ENCODE results near the gene CSTPP1.
"Not testable (repeated sequence)": the region's sequence is repeated elsewhere in the genome, so short reads cannot be mapped to it uniquely, and the experiment has no call there.

CSTPP1 gene

DNA sequence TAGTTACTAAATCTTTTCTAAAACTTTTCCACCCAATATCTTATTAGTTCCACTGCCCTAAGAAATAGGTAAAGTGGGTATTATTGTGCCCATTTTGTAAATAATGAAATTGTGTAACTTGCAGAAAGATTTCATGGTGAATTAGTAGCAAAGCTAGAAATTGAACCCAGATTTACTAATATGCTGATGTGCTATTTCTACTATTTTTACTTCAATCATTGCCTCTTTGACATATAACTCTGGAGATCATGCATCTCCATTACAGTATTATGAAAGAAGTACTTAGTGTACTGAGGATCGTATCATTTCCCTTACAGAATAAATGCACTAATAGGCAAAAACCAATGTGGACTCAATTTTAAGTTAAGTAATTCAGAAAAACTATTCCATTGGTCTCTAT lies 119.0 kb downstream of the CSTPP1 start:
- no peak for DNase-seq

DNA sequence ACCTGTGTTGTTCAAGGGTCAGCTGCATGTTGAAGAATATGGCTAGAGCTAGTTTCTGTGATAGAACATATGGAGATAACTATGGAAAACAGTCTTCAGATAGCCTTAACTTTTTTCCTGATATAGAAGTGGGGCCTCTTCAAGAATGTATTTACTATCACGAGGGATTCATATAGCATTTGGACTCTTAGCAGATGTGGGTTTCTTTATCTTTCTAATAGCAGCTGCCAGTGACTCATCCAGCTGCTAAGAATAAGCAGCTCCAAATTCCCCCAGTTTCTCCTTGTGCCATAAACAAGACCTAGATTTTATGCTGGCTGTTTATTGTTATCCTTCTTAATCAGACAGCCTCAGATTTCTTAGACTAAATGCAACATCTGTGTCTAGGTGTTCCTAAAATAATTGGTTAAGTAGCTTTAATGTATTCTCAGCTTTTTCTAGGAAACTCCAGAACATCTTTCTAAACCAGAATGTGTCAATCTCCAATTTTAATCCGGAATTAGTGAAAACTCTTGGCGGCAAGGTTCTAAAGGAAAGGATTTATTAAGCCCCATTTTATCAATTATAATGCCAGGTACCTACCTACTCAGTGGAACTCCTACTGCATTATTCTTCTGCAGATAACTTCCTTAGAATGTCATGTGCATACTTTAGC lies 119.8 kb downstream of the CSTPP1 start:
- DNase-seq: no peak

DNA sequence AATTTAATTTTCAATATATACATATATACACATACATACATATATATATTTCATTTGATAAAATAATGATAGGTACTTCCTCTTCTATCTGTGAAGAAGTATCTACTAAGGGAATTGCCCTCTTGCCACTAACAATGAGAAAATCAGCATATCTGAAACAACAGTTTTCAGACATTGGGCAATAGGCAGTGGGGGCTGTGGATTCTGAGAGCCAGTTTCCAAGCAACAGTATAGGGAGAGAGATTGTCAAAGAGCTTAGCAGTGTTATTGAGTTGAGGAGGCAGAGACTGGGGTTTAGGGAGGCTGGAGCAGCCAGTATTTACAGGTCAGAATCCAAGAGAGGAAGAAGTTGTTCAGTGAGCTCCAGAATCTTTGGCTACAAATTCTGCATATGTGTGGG lies 120.8 kb downstream of the CSTPP1 start:
- no peak for DNase-seq

DNA sequence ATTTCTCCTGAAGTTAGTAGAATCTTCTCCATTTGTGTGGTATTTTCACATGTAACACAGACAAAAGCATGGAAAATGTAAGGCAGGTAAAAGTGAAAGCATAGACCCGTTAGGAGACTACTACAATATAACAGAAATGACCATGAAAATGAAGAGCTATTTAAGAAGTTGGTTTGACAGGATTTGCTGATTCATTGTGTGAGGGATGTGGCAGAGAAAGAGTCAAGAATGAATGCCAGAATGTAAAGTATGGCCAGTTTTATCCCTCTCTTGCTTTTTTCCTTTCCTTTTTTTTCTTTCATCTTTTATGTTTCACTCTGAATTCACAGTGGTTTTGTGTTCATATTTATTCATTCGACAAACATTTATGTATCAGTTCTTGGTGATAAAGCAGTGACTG lies 124.2 kb downstream of the CSTPP1 start:
- DNase-seq: no peak

DNA sequence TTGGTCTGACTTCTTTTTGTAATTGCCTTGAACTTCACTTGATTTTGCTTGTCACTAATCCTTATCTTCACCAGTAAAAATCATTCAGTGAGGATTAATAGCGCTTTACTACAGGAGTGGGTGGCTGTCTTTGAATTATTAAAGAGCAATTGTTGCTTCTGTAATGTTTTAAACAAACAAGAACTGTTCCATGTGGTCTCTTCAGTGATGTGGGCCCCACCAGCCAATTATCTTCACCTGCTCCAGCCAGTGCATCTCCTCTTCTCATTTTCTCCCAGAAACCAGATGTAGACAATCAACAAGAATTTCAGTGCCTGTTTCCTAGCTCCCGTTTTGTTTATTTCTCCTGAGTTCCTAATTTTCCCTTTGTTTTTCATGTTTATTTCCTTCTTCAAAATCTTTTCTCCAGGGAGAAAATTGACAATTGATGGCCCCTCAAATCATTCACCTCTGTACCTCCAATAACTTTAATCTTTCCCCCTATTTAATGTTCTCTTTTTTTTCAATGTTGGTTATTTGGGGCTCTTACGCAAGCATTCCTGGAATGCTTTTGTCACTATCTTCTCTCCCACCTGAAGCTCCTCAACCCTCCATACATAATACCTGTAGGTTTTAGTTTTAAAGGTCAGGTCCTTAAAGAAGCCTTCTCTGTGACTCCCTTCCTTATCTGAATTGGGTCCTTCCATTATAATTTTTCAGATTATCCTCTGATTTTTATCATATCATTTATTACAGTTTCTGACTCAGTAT lies 125.0 kb downstream of the CSTPP1 start:
- DNase-seq: no peak

DNA sequence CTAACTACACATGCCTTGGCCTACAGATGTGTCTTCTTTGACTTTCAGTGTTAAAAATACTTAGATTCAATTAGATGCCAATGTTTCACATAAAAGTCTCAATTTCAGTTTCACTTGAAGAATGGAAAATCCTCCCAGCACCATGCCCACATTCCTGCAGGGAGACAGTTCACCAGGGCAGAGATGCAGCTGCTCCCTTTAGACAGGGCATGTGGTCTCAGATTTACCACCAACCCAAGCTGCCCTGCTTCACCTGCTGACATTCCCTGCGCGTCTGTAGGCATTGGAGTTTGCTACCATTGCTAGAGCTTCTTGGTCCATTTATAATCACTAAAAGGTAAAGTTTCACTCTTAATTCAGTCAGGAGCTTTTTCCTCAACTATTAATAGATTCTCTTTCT lies 126.2 kb downstream of the CSTPP1 start:
- DNase-seq: no peak

DNA sequence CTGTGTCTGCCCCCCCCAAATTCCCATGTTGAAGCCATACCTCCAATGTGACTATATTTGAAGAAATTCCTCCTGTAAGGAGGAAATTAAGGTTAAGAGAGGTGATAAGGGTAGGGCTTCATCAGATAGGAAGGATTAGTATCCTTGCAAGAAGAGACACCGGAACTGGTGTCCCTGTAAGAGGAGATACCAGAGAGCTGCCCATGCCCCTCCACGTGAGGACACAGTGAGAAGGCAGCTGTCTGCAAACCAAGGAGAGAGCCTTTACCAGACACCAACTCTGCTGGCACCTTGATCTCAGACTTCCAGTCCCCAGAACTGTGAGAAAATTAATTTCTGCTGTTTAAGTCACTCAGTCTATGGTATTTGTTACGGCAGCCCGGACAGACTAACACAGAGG lies 130.8 kb downstream of the CSTPP1 start:
- no peak for DNase-seq

DNA sequence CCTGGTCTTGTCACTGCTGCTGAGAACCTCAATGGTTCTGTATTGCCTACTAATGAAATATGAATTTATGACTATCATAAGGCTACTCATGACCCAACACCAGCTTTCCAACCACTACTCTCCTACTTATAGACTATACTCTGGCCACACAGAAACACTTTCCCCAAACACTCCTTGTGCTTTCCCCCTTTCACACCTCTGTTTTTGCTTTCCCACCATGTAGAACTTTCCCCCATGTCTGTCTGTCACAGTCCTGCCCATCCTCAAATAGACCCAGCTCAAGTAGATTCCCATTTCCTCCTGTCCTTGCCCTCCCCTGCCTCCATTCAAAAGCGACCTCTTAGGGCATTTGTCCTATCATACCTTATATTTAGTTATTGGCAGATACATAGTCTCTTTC lies 134.2 kb downstream of the CSTPP1 start:
- DNase-seq: no peak

DNA sequence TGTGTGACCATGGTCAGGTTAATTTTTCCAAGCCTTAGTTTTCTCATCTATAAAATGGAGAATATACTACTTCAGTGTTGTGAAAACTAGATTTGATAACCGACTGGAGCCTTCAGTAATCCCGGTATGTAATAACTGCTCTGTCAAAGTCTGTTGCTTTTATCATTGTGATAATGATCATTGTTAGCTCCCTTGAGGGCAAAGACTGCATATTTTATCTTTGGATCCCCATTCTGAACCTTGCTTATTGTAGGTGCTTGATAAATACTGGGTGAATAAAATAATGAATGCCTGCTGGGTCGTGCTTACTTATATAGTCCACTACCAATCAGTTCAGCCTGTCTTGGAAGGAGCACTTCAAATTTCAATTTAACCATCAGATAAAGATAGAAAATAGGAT lies 134.8 kb downstream of the CSTPP1 start:
- no peak for DNase-seq

DNA sequence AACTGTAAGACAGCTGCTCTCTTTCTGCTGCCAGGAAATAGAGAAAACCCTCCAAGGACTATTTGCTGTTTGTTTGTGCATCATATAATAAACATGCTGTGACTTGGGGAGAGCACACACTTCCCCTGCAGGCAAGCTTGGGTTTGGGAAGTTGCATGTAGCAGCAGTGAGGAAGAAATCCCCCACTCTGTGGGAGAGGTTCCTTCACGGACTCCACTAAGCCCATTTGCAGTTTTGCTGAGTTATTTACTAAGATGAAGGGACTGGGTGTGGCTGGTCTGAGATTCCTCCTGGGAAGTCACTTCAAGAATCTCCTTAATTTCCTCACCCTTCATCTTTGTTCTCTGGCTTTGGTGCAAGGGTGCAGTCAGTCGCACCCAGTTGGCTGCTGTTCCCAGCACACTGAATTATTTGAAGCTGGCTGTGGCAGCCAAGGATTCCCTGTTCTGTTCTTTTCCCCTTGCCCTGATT lies 135.3 kb downstream of the CSTPP1 start:
- DNase-seq: no peak

DNA sequence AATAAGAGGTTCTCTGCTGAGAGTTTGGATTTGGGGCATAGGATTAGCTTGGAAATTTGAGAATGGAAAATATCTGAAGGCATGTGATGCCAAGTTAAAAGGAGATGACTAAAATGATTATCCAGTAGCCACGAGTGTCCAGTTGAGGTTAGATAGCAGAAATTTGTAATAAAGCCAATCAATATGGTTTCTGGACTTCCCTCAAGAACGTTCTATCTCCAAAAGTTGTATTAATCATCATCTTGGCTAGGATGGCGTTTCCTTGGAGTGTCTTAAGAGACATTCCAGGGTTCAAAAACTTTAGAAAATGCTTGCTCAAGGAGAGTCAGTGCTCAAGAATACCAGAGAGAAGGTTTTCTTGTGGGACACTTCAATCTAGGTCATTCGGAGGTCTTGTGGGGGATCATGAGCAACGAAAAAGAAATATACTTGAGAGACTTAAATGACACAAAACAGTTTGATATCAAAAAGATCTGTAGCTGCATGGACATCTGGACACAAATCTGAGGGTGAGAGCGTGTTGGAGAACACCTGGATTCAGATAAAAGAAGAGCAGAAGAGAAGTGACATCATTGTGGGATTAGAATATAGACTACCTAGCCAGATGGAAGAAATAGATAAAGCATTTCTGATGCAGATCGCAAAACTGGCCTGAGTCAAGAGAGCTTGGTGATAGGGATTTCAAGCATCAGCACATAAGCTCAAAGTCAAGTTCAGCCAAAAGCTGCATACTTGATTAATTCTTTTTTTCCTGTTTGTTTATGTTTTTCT lies 142.4 kb downstream of the CSTPP1 start:
- DNase-seq: no peak

DNA sequence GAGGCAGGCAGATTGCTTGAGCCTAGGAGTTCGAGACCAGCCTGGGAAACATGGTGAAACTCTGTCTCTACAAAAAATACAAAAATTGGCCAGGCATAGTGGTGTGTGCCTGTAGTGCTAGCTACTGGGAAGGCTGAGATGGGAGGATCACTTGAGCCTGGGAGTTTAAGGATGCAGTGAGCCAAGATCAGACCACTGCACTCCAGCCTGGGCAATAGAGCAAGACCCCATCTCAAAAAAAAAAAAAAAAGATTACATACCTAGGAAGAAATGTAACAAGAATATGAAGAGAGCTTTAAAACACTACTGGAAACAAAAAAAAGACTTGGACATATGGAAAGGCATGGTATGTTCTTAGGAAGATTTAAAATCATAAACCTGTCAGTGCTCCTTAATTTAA lies 144.2 kb downstream of the CSTPP1 start:
- DNase-seq: not testable (repeated sequence)

DNA sequence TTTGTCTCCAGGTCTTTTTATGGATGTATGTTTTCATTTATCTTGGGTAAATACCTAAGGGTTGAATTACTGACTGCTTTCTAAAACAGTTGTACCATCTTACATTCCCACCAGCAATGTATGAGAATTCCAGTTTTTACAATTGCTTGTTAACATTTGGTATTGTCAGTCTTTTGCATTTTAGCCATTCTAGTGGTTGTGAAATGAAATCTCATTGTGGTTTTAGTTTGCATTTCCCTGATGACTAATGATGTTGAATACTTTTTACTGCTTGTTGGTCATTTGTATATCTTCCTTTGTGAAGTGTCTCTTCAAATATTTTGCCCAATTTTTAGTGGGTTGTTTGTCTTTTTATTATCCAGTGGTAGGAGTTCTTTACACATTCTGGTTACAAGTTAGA lies 147.4 kb downstream of the CSTPP1 start:
- DNase-seq: no peak

DNA sequence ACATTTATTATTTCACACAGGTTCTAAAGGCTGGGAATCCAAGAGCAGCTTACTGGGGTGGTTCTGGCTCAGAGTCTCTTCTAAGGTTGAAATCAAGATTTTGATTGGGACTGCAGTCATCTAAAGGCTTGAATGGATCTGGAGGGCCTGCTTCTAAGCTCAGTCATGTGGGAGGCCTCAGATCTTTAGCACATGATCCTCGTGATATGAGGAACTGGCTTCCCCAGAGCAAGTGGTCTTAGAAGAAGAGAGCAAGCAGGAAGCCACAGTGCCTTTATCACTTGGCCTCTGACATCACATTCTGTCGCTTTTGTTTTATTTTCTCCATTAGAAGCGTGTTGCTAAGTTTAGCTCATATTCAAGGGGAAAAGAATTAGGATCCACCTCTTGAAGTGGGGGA lies 151.2 kb downstream of the CSTPP1 start:
- DNase-seq: no peak

DNA sequence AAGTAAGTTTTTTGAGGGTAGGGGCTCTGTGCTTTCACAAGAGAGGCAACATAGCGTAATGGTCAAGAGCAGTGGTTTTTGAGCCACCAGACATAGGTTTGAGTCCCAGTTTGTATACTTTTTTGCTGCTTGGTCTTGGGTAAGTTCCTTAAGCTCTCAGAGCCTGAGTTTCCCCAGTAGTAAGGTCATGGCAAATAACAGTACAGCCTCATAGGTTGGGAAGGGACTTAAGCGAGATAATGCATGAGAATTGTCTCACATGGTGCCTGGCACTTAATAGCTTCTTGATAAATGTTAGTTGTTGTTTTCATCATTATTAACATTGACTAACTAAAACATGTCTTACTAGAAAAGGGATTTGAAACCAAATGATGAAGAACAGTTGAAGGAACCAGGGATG lies 157.0 kb downstream of the CSTPP1 start:
- no peak for DNase-seq

DNA sequence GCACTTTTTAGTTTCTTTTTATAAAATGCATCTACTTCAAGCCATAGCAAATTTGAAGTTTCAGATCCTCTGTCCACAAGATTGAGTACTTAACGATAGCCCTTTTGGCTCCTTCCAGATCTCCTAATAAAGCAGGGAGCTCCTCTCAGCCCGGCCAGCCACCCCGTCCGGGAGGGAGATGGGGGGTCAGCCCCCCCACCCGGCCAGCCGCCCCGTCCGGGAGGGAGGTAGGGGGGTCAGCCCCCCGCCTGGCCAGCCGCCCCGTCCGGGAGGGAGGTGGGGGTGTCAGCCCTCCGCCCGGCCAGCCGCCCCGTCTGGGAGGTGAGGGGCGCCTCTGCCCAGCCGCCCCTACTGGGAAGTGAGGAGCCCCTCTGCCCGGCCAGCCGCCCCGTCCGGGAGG lies 160.3 kb downstream of the CSTPP1 start:
- DNase-seq: not testable (repeated sequence)

DNA sequence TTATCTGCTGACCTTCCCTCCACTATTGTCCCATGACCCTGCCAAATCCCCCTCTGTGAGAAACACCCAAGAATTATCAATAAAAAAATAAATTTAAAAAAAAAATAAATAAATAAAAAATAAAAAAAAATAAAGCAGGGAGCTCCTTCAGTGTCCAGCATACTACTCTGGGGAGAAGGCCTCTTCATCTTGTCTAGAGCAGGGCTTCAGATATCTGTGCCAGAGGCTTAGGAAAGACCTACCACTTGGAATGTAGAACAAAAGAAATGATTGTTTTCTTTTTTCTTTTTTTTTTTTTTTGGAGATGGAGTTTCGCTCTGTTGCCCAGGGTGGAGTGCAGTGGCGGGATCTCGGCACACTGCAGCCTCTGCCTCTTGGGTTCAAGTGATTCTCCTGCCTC lies 161.7 kb downstream of the CSTPP1 start:
- DNase-seq: not testable (repeated sequence)

DNA sequence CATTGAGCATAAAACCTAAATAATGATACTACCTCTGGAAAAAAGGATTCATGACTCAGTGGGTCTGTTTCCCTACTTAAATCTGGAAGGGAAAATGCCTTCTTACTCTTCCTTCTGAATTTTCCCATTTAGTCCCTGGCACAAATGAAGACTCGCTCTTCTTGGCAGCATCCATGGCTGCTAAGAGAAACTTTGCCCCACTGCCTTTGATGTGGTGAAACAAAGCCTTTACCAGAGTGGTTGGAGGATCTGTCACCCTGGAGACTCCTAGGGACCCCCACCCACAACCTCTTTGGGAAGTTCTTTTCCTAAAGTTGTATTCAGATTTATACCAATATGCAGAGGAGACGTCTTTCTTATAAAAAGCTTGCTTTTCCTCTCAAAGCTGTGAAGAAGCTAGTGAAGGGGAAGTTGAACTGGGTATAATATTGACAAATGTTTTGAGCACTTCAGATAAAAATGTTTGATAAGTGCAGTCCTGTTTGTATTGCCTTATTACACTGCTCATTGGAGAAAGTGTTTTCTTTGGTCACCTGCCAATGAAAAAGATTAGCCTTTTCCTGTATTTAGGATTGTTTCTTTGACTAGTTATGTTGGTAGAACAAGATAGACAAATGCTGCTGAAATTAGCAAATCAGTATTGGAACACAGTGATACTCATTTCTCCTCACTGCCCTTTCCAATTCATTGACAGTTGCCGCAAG lies 162.8 kb downstream of the CSTPP1 start:
- no peak for DNase-seq

DNA sequence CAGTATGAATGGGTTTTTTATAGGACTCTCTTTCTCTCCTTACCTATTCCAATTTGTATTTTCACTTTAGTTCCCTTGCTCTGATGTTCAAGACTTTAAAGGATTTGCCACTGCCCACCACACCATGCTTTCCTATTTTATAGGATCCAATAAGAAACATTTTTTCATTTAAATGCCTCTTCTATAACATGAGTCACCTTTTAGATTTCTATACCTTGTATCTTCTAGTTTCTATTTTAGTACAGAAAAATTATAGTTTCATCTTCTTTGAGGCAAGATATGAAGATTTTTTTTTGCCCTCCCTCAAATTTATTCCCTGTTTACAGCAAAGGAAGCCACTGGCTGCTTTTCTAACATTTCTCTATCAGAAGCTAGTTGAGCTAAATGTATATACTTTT lies 163.4 kb downstream of the CSTPP1 start:
- no peak for DNase-seq

DNA sequence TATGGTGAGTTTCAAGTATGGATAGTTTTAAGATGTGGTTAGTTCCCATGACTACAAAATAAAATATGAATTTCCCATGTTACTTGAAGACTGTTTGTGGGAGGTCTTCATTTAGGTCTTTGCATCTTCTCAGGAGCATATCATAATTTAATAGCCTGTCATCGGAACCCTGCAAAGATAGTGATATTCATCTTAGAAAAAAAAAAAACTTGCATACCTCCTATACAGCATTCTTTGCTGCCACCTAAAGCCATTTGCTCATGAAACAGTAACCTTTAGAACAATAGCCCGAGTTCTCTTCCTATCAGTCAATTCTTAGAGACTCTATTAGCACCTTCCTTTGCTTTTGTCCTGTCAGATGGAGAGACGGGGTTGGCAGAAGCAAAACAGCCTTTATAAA lies 164.8 kb downstream of the CSTPP1 start:
- DNase-seq: no peak

DNA sequence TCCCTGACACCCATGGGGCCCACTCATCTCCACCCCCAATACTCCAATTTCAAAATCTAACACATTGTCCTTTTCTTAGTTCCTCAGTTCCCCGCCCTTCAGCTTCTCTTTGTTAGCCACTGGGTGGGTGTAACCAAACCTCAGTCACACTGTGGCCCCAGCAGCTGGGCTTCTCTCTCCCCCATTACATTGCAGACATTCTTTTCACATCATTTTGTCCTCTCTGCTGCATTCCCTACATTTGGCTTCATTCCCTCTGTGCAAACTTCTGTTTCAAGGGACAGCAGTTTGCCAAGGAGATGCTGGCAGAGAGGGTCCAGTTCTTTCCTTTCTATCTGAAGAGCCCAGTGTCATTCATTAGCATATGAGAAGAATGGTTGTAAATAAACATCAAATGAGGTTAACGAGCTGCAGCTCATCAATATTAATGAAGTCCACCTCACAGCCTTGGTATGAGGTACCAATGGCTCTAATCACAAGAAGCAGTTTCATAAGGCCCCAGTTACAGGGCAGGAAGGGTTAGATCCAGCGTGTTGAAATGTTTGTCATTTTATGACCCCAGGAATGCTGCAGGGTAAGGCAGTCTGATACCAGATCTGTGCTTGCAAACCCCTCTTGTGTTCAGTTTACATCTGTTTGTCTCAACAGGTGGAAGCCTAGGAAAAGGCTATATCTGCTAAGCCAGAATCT lies 167.8 kb downstream of the CSTPP1 start:
- DNase-seq: no peak

DNA sequence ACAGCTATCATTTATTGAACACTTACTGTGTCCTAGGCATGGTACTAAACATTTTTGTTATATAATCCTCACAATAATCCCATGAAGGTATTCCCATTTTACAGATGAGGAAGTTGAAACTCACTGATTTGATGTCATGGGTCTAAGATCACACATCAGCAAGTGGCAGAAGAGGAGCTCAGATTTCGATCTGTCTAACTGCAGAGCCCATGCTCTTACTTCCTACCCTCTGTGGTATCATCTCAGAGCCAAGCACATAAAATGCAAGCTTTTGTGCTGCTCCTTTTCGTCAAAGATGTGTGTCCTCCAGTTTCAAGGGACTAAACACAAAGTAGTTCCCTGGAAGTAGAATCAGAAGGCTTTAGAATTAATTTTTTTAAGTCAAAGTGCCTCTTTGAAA lies 169.0 kb downstream of the CSTPP1 start:
- DNase-seq: no peak

DNA sequence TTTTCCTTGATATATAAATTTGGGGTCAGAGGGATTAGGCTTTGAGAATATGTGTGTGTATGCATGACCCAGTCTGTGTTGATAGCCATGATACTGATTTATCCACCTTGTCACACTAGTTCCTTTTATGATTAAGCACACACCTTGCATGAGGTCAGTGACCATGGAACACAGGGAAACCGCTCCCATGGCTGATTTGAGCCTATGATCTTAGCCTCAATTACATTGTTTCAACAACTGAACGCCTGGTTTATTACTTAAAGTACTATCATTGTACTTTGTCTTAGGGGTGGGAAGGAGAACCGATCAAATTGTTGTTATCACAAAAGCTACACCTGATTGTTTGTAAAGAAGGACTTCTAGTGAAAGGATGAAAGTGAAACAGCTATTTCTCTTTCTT lies 169.4 kb downstream of the CSTPP1 start:
- DNase-seq: no peak

All from activated gamma-delta T cell treated with Interleukin-2 at 50 U/mL for 16 hours (primary cell).